Smooth muscle cell of the brain vasculature (primary cell): ENCODE data around the gene MOB3B.
"Not testable (repeated sequence)": the region's sequence is repeated elsewhere in the genome, so short reads cannot be mapped to it uniquely, and the experiment has no call there.

Experiments used
- DNase-seq: peaks from one replicate; pipeline ENCODE4 v3.0.0-alpha.2; 2012; ENCODE audit warnings: low read depth, low spot score

MOB3B gene

GRCh38 chr9:27425827-27426510, 103.6 kb downstream of the MOB3B start:
- no peak for DNase-seq

DNA sequence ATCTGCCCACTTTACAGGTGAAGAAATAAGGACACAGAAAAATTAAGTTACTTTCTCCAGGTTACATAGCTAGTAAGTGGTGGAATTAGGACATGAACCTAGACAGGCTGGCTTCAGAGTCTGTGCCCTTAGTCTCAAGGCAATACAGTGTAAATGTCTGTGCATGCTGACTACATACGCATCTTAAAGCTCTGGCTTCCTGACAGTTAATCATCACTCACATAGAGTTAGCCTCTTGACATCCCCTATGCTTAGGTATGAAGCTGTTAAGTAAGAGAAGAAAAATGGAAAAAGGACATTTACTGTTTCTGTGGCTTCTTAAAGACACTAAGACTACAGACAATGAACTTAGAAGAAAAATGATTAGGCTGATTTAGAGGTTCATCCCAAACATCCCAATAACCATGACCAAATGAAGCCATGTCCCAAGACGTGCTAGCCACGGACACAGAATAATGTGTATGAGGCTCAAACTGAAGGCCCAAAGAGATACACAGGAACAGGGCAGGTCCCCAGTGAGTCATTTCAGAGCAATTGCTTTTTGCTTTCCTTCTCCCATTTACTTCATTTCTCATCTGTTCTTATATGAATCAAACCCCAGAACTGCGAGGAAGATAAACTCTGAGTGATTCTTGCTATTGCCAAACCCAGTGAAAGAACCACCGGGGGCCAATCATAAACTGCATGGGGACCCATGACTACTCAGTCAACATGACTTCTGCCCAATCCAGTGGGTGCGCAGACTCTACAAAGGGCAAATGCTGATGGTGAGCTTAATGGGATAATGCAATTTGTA, 105.5 kb downstream of the MOB3B start:
- no peak for DNase-seq

DNA sequence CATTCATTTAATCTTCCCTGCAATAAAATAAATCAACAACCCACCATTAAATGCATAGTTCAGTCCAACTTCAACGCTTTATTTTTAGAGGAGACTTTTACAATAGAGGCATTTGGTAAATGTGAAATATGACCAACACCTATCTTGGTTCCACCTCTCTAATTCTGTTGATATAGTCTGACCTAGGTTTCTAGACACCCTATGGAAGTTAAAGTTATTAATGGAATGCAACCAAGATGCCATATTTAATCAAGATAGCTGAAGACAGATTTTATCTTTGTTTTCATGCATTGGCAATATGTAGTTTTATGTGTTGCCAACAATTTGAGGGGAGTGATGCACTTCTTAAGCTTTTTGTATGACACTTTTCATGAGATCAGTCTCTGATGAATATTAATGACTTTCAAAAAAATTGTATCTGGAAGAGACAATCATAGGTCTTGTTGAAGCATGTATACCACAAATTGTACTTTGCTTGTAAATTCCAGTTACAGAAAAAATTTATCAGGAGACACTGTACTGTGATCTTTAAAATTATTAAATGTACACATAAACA, 107.3 kb downstream of the MOB3B start:
- no peak for DNase-seq

DNA sequence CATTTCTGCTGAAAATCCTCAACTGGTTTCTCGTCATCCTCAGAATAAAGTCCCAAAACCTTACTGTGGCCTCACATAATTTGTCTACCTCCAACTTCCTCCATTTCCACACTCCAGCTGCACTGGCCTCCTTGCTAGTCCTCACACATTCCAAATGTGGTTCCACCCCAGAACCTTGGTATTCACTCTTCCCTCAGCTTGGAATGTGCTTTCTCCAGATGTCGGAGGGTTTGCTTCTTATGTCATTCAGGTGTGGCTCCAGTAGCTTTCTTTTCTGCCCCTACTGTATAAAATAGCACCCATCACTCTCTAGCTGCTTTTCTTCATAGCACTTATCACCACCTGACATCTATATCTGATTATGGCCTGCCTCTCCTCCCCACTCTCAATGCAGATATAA, 108.0 kb downstream of the MOB3B start:
- no peak for DNase-seq

- DNase-seq: not testable (repeated sequence)
These were observed 110.1 kb downstream of the MOB3B start for GRCh38 chr9:27419558-27419957.

GRCh38 chr9:27414220-27414761, 115.3 kb downstream of the MOB3B start:
- DNase-seq: no peak

- no peak for DNase-seq
These were observed 115.9 kb downstream of the MOB3B start for GRCh38 chr9:27413511-27414219.

GRCh38 chr9:27412963-27413362, 116.7 kb downstream of the MOB3B start:
- DNase-seq: no peak

DNA sequence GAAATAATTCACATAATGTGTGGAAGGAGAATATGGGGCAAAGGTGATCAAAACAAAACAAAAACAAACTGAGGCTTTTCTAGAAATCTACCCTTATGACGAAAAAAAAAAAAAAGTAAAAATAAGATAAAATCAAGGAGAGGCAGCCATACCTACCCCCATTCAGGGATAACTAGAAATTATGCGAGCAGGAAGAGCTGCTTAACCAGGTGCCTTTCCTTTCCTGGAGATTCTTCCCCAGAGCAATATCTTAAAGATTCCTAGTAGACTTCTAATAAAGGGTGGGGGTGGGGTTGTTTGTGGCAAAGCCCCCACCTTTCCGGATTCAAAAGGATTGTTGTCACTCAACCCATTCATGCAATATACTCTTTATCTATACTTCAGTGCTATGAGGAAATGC, 117.5 kb downstream of the MOB3B start:
- DNase-seq: no peak

GRCh38 chr9:27408482-27408881, 121.1 kb downstream of the MOB3B start:
- DNase-seq: no peak

DNA sequence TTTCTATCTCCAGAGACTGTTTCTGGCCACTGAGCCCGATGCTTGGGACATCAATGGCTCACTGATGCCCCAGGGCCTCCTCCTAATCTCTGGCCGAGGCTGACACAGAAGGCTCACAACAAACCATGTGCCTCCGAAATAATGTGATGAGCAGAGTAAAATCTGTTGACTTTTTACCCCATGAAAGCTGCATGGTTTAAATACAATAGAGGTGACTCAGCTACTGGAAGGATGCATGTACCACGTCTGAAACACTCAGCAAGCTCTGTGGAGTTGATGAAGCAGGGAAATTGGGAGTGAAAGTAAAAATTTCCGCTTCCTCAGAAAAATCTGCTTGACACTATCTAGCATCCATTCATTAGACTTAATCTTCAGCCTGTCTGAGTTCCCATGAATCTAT, 121.6 kb downstream of the MOB3B start:
- no peak for DNase-seq

DNA sequence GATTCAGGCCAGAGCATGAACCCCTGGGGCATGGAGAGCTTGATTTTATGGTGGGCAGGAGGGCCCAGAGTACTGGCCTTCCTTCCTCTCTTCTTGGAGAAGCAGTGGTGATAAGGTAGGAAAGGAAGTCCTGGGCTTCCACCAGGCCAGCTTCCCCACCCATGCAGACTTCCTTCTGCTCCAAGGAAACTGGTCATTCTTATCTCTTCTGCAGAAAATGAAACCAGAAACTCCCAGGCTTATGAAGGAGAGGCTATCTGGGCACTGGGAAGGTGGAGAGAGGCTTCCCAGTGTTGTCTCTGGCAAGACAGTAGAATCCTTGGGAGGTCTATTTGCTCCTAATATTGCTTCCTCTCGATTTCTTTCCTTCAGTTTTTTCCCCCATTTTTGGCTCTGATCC, 122.1 kb downstream of the MOB3B start:
- DNase-seq: no peak

DNA sequence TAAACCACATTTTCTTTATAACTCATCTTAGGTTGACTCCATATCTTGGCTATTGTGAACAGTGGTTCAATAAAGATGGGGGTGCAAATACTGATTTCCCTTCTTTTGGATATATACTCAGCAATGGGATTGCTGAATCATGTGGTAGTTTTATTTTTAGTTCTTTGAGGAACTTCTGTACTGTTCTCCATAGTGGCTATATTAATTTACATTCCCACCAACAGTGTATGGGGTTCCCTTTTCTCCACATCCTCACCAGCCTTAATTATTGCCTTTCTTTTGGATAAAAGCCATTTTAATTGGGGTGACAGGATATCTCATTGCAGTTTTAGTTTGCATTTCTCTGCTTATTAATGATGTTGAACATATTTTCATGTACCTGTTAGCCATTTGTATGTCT, 125.0 kb downstream of the MOB3B start:
- DNase-seq: no peak

DNA sequence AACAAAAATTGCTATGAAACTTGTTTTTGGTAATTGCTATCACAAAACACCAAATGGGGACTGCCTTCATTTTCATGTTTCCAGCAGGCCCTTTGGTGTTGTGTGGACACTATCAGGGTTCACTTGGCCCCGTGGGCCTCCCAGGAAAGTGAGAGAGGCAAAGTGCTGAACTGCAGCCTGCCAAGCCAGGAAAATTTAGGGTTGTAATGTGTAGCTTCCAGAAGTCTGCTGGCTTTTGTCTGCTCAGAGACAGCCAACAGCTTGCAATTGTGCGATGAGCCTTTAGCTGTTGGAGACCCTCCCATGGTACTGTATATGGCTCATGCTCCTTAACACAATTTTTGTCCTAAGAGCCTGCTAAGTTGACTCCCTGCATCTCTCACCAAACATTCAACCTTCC, 127.0 kb downstream of the MOB3B start:
- no peak for DNase-seq

GRCh38 chr9:27400334-27400880, 129.2 kb downstream of the MOB3B start:
- DNase-seq: no peak

DNA sequence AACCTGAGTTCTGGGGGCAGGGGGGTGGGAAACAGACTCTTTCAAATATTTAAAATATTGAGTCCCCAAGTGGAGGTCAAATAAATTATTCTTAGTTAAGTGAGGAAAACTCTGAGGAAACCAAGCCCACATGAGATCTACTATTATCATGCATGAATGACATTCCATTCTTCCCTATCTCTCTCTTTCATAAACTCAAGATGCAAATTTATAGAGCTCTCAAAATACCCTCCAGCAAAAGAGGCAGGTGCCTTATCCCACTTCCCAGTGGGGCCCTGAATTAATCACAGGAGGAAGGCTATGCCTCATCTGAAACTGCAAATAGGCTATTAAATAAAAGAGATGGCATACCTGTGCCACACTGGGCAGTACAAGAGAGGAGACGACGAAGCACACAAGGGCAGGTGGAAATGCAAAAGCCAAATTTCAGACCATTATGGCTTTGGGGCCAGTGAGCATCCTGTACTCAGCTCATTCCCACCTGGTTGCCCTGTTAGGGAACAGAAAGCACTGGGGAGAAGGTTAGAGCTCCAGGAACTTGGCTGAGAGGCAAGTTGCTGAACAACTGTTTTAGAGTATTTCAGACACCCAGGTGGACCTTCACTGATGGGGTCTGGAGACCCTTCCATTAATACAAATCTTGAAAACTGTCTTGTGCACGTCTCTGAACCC, 130.5 kb downstream of the MOB3B start:
- no peak for DNase-seq

GRCh38 chr9:27396495-27396894, 133.1 kb downstream of the MOB3B start:
- DNase-seq: no peak

DNA sequence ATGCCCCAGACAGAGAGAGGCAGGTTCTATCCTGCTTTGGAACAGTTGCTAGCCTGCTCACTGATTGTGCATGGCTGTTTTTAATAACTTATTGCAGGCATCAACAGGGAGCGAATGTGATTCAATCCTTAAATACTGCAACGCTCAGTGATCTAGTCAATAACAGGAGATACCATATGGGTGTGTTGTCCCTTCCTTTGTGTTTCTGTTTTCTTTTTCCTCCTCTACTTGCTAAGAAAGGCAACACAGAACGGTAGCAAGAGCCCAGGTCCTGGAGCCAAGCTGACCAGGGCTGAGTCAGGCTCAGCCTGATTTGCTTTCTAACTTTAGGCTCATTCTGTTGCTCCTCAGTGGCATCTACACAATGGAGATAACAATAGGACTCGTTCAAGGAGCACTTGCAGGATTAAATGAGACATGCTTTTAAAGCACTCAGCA, 134.1 kb downstream of the MOB3B start:
- no peak for DNase-seq

DNA sequence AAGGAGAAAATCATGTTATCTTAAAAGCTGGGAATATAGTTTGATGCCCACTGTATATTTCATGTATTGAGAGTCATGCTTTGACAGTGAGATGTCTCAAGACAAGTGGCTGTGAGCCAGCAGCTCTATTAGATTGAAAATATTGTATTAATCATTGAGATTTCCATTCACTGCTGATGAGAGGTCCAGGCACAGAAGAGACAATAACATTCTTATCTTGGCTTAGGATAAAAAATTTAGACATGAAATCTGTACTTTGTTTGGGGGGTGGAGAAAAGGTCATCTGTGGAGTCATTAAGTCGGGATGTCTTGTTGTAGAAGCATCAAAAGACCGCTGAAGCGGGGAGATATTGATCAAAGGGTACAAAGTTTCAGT, 134.8 kb downstream of the MOB3B start:
- no peak for DNase-seq

- no peak for DNase-seq
These were observed 135.3 kb downstream of the MOB3B start for GRCh38 chr9:27394154-27394825.
